NCI-H2171 (cell line): ENCODE data around the gene P2RX2.
"Not testable (repeated sequence)": the region's sequence is repeated elsewhere in the genome, so short reads cannot be mapped to it uniquely, and the experiment has no call there.

Experiments used
- DNase-seq: peaks from one replicate; lab custom pipeline; 2025; lab: John Stamatoyannopoulos, UW

Gene P2RX2

DNA sequence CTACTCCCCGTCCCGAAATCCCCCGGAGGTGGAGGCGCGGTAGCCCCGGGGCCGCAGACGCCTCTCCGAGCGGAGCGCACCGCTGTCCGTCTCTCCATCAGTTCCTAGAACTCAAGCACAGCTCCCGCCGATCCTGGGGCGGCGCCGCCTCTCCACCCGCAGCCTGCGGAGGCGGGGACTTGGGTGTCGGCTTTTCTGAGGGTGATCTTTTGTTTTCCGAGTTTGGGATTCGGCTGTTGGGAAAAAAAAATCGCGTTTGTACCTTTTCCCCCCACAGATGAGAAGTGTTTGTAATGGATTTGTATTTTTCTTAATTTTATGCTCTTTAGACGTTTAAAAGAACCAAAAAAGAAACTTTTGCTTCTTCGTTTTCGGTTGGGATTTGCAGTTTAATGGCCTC is 34.8 kb upstream of the P2RX2 start:
- no peak for DNase-seq

DNA sequence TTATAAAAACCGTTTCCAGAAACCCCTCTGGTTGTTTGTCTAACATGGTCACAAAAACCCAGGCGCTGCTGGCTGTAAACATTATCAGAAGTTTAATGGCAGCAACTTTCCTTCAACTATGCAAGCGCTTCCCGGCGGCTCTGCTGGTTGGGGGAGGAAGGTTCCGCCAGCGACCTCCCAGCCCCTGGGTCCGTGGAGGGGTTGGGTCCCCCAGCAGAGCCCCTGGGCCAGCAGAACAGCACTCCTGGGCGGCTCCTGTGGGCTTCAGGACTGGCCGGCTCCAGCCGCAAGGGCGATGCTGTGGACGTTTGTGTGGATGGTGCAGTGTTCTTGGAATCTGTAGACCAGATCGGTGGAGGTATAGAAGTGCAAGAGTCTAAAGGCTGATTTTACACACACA is 34.1 kb upstream of the P2RX2 start:
- DNase-seq: no peak

DNA sequence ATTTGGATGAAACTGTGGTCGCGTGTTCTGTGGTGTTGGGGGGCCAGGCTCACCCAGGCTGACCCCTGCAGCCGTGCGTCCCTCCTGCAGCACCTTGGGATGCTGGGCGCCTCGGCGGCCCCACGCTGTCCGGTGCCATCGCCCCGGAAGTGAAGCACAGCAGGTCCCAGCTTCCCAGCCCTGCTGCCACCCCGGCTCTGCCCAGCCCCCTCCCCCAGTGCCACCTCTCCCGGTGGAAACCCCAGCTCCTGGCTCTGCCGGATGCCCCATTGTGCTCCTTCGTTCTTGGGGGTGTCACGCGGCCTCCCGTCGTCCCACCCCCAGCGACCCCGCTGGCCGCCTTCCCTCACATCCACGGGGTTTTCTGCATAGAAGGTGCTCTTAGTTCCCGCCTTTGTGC is 33.4 kb upstream of the P2RX2 start:
- DNase-seq: no peak

DNA sequence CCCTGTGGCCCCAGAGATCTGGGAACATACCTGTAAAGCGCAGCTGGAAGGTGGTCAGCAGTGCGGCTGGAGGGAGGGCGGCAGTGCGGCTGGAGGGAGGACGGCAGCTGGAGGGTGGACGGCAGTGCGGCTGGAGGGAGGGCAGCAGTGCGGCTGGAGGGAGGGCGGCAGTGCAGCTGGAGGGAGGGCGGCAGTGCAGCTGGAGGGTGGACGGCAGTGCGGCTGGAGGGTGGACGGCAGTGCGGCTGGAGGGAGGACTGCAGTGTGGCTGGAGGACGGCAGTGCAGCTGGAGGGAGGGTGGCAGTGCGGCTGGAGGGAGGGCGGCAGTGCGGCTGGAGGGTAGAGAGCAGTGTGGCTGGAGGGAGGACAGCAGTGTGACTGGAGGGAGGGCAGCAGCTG is 31.6 kb upstream of the P2RX2 start:
- DNase-seq: no peak

DNA sequence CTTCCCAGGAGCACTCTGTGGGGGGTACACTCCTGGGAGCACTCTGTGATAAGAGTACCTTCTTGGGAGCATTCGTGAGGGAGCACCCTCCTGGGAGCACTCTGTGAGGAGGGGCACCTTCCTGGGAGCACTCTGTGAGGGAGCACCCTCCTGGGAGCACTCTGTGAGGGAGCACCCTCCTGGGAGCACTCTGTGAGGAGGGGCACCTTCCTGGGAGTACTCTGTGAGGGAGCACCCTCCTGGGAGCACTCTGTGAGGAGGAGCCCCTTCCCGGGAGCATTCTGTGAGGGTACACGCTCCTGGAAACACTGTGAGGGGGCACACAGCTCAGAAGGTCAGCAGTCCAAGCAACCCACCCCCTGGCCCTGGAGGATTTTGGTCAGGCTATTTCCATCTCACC is 30.8 kb upstream of the P2RX2 start:
- DNase-seq: no peak

DNA sequence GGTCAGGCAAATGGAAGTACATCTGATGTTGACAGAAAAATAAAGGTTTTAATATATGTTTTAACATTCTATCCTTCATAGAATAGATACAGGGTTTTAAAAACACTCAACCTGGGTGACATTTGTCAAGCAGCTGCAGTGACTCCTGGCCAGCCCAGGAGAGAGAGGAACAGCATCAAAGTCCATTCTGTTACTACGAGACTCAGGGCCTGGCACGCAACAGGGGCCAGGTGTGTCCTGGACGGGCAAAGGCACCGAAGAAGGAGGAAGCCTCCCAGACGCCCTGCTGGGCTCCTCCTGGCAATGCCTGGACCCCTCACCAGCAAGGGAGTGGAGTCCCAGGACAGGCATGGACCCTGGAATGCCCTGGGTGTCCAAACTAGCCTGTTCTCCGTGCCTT is 30.3 kb upstream of the P2RX2 start:
- no peak for DNase-seq

DNA sequence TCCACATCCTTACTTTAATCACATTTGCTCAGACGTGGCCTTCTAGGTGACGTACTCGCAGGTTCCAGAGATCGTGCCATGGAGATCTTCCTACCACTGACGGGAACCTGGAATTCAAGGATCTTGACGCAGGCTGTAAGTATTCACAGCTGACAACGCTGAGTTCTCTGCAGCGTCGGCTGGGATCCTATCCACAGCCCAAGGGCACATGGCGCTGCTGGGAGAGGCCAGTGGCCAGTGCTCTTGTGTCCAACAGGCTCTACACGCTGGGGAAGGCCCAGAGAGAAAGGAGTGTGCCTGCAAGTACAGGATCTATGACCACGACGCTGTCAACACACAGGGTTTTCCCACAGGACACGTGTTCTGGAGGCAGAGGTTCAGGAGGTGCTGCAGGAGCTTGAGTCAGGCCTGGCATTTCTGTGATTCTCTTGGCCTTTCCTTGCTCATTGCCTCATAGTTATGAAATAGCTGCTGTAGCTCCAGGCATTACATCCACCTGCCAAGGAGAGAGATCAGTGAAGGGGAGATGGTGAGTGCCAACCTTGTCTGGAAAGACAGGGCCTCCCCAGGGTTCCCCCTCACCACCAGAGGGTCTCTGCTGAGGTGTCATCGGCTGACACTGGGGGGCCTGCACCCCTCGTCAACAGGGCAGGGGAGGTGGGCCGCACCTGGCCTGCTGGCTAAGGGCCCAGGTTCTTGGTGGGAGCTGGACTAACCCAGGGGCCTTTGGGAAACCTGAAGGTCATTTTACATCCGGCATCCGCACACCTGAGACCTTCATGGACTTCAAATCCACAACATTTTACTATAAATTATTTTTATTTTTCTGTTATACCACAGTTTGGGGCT is 29.5 kb upstream of the P2RX2 start:
- DNase-seq: no peak

DNA sequence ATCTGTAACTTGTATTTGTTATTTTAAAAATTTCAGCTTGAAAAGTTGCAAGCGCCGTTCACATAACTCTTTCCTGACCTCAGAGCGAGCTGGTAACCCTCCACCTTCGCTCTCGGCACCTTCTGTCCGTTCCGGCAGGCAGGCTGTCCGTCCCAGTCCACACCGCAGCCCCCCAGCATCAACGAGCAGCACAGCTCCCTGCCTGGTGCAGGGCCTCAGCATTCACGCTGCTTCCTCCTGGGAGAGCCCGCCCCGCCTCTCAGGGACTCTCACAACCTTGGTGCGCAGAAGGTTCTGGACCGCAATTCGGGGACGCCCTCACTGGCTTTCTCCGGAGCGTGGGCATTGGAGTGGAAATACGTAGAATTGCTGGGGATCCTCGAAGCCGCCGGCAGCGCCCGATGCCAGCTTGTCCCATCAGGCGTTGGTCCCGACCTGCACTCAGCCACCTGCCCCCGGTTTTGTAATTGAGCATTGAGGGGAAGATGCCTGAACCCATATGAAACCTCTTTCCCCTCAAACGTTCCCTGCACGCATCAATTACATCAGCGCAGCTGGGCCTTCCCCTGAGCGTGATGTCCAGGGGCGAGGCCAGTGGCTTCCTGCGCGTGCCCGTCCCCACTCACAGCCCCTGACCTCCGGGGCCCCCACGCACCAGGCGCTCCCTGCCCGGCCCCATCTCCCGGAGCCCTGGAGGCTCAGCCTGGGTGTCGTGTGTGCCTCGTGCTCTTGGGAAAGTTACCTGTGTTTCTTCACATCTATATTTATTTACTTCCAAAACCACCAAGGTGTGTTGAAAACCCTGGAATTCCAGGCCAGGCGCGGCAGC is 27.3 kb upstream of the P2RX2 start:
- DNase-seq: no peak

DNA sequence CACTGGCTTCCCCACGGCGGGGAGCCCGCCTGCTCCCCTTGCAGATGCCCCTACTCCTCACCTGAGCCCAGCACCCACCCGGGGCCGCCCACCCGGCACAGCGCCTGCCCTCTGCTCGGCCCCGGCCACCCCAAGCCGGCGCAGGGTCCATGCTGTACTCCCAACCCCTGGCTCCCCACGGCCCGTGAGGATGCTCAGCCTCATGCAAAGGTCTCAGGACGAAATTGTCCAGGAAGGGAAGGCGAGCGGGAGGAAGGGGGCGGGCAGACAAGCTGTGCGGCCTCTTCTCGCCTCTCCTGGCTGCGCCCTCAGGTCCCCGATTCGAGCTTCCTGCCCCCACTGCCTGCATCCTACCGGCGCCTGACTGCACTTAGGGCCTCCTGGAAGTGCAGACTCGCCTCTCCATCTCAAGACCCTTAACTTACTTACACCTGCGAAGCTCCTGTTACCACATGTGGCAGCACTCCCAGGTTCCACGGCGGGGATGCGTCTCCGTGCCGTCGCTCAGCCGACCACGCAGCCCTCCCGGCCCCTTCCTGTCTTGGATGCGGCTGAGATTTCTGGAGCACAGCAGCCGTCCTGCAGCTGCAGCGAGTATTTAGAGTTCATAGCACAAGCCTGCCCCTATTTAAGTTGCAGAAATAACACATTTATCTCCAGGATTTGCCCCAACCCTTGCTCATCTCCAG is 26.1 kb upstream of the P2RX2 start:
- DNase-seq: no peak

DNA sequence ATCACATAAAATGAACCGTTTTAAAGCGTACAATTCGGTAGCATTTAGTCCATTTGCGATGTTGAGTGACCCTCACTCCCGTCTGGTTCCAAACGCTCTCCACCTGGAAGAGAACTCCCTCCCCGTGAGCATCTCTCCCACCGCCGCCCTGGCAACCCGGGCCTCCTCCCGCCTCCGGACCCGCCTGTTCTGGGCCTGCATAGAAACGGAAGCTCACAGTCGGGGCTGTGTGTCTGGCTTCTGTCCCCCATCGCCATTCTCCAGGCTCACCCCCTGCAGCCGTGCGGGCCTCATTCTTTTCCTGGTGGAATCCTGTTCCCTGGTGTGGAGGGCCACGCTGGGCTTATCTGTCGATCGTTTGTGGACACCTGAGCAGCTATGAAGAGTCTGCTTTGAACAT is 25.5 kb upstream of the P2RX2 start:
- DNase-seq: no peak

DNA sequence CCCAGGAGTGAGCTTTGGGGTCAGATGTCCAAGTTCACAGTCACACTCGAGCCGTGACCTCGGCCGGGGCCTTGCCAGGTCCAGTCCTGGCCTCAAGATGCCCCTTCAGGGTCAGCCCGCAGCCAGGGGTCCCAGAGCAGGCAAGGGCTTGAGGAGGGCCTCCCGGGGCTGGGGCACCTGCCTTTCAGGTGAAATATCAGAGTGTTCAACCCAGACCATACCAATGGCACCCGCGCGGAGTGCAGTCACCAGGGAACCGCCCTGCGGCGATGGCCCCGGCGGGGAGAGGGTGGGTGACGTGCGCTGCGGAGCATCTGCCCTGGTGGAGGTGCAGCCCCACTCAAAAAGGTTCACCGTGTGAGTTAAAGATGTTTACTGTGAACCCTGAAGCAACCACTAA is 25.1 kb upstream of the P2RX2 start:
- DNase-seq: peak; percentile 36

DNA sequence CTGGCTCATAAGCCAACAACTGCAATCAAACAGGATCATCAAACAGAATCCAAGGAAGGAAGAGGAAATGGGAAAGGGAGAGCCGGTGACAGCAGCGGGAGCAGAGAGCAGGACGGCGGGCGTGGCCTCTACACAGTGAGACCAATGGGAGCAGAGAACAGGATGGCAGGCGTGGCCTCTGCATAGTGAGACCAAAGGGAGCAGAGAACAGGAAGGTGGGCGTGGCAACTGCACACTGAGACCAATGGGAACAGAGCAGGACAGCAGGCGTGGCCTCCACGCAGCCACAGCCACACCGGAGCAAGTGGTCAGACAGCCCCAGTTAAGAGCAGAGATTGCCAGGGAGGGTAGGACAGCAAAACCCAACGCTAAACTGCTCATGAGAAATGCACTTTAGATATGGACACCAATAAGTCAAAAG is 24.6 kb upstream of the P2RX2 start:
- DNase-seq: peak; percentile 97

DNA sequence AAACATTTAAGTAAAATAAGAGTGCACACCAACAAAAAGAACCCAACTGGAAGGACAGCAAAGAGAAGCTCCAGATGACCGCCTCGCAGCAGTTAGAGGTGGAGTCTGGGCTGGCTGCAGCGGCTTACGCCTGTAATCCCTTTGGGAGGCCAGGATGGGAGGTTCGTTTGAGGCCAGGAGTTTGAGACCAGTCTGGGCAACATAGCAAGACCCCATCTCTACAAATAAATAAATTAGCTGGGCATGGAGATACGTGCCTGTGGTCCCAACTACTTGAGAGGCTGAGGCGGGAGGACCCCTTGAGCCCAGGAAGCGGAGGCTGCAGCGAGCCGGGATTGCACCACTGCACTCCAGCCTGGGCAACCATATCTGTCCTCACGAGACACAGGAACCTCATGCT is 23.4 kb upstream of the P2RX2 start:
- no peak for DNase-seq

DNA sequence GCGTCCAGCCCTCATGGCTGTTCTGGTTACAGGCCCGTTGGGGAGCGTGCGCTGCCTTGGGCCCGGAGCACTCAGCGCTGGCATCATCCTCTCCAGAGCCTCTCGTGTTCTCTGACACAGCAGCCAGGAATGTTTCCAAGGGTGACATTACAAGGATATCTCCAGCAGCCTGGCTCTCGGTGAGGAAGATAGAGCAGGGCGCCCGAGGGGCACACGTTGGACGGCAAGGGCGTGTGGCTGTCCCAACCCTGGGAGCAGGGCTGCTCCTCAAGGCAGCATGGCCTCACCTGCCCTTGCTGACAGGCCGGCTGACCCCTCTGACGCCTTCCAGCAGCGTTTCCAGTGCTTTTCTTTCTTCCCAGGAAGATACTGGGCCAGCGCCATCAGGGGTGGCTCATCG is 22.6 kb upstream of the P2RX2 start:
- no peak for DNase-seq

DNA sequence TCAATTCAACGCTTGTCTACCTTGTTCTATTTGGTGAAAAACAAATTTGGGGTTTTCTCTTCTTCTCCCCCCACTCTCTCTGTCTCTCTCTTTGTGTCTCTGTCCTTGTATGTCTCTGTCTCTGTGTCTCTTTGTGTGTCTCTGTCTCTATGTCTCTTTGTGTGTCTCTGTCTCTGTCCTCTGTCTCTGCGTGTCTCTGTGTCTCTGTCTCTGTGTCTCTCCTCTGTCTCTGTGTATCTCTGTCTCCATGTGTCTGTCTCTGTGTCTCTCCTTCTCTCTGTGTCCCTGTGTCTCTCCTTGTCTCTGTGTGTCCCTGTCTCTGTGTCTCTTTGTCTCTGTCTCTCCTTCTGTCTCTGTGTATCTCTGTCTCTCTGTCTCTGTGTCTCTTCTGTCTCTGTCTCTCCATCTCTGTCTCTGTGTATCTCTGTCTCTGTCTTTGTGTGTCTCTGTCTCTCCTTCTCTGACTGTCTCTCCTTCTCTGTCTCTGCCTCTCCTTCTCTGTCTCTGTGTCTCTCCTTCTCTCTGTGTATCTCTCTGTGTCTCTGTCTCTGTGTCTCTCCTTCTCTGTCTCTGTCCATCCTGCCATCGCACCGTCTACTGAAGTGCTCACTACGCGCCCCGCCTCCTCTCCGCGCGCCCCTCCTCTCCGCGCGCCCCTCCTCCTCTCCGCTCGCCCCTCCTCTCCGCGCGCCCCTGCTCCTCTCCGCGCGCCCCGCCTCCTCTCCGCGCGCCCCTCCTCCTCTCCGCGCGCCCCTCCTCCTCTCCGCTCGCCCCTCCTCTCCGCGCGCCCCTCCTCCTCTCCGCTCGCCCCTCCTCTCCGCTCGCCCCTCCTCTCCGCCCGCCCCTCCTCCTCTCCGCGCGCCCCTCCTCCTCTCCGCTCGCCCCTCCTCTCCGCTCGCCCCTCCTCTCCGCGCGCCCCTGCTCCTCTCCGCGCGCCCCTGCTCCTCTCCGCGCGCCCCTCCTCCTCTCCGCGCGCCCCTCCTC is 21.0 kb upstream of the P2RX2 start:
- peak; percentile 66 for DNase-seq

DNA sequence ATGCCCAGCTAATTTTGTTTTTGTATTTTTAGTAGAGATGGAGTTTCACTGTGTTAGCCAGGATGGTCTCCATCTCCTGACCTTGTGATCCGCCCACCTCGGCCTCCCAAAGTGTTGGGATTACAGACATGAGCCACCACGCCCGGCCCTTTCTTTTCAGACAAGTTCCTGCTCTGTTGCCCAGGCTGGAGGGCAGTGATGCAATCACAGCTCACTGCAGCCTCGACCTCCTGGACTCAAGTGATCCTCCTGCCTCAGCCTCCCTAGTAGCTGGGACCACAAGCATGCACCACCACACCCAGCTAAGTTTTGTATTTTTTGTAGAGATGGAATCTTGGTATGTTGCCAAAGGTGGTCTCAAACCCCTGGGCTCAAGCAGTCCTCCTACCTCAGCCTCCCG is 19.1 kb upstream of the P2RX2 start:
- DNase-seq: not testable (repeated sequence)

DNA sequence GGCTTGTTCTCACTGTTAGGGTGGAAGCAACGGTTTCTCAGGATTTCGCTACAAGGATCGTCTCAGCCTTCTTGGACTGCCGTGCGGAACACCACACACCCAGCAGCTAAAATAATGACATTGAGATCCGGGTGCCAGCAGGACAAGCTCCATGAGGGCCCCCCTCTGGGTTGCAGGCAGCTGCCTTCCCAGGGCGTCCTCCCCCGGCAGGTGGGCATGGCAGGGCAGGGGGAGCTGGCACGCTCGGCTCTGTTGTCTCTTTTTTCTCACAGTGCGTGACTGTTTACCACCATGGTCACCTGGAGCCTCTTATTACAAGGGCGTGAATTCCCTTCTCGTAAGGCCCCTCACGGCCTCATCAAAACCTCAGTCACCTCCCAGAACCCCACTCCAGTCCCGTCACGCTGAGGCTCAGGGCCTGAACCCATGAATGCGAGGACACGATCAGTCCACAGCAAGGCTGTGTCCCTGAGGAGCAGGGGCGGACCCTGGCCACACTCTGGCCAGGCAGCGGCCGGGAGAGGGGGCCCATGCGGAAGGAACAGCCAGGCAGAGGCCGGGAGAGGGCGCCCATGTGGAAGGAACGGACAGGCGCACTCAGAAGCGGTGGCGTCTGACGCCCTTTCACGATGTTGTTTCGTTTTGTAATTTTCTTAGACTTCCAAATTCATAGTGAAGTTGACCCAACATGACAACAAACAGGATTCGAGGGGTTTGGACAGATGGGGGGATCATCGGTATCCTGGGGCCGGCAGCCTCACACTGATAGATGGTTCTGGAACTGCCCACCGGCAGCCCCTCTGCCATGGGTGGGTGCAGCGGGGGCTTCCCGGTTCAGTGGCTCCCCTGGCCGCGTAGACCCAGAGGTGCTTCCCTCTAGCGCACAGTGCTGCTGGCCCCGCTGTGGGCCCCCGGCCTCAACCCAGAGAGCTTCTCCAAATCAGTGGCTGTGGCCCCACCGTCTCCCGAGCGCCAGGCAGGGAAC is 18.2 kb upstream of the P2RX2 start:
- no peak for DNase-seq

DNA sequence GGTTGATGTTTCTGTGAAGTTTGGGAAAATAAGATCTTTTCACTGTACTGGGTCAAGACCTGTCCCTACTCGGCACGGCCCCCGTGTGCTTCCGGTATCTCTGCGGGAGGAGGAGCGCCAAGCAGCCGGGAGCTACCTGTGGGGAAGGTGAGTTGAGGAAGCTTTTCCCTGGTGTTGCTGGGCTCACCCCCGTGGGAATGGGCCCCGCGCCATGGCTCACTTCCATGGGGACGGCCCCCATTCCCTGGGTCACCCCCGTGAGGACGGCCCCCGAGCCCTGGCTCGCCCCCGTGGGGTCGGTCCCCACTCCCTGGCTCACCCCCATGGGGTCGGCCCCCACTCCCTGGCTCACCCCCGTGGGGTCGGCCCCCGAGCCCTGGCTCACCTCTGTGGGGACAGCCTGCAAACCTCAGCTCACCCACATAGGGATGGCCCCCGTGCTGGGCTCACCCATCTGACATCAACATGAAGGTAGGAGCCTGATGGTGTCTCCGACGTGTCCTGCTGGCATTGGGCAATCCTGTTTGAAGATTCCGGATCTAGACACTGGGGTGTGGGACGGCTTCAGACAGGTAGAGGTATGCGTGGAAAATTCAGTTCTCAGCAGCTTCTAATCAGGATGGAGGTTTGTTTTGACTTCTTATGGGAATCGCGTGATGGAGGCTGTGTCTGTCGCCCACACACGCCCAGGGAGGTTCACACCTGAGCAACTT is 17.2 kb upstream of the P2RX2 start:
- no peak for DNase-seq

DNA sequence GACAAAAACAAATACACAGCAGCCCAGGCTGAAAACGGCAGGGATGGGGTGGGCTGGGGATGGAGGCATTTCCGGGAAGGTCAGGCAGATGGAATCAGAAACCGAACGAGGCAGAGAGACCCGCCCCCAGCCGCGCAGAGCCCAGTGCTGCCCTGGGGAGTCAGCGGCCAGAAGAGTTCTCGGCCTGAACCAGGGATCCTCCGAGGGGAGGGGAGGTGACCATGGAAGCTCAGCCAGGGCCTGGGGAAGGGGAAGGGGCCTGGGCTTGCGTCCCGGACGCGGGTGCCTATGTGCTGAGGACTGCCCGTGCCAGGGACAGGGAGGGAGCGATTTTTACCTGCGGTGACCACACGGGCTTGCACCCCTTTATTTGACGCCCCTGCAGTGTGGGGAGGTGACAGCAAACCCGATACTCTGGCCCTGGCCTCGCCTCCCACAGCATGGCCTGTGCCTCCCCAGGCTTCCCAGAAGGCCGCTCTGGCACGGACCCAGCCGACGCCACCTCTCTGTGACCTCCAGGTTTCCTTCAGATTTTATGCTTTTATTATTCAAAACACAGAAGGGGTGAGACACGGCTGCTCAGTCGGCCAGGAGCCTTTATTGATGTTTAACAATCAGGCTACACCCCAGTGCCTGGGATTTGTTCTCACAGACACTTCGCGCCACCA is 15.9 kb upstream of the P2RX2 start:
- no peak for DNase-seq
